ENCODE data around the gene CEP72. TPM values are rescaled to one million over a fixed set of nuclear protein-coding genes. Genes with fewer than 3 reads are reported as not detected.

The CEP72 gene
- total RNA-seq, 1 donor from 2014 or later = 10.9 TPM

DNA sequence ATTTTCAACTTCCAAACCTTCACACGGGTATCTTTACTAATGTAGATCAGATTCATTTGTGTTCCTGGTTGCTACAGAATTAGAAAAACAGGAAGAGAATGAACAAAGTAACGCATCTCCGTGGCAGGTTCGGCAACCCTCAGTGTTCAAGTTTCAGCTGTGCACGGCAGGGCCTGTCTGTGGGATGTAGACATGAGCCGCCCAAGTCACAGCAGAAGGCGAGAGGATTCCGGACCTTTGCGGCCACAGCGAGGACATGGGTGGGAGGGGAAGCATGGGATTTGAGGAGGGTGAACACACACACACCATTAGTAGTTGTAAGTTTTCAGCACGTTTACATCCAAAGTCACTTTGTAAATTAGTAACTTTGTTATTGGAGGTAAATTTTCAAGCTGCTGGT lies 31.7 kb upstream of the CEP72 start:
- DNase-seq (ENCODE audit: low spot score) = peak; percentile 32

GRCh38 chr5:581266-581665 lies 30.9 kb upstream of the CEP72 start:
- peak; percentile 12 for DNase-seq (ENCODE audit: low spot score)

DNA sequence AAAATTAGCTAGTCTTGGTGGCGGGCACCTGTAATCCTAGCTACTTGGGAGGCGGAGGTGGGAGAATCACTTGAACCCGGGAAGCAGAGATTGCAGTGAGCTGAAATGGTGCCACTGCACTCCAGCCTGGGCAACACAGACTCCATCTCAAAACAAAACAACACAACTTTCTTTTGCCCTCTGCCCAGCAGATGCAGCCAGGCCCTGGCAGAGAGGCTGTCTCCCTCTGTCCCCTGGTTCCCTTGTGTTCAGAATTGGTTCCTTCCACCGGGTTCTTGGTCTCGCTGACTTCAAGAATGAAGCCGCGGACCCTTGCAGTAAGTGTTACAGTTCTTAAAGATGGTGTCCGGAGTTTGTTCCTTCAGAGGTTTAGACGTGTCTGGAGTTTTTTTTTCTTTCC lies 30.2 kb upstream of the CEP72 start:
- DNase-seq (ENCODE audit: low spot score) = peak; percentile 15

- peak; percentile 20 for DNase-seq (ENCODE audit: low spot score)
Observed at GRCh38 chr5:582445-582844, 29.7 kb upstream of the CEP72 start.

DNA sequence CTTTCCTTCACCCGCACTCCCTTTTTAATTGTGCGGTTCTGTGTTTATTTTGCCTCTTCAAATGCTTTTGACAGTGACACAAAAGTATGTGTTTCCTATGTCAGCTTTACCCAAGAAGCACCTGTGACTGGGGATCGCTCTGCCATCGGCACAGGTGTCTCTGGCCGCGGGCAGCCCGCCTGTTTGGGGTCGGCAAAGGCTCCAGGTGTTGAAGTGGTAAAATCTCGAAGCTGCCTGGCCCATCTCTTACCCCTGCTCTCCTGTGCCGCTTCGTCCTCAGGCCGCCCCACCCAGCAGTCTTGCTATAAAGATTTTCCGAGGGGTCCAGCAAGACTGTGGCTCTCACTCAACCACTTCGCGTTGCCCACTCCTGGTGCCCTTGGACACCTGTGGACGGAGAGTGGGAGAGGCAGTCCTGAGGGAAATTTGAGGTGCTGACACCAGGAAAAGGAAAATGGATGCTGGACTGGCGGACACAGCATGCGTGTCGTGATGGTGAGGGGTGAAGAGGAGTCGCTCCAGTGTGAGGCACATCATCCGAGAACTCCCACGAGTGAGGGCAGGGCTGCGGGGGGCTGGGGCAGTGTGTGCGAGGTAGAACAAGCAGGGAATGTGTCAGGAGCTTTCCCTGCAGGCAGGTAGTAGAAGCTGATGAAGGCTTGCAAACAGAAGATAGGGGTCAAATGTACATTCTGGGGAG lies 29.1 kb upstream of the CEP72 start:
- DNase-seq (ENCODE audit: low spot score) = peak; percentile 35

DNA sequence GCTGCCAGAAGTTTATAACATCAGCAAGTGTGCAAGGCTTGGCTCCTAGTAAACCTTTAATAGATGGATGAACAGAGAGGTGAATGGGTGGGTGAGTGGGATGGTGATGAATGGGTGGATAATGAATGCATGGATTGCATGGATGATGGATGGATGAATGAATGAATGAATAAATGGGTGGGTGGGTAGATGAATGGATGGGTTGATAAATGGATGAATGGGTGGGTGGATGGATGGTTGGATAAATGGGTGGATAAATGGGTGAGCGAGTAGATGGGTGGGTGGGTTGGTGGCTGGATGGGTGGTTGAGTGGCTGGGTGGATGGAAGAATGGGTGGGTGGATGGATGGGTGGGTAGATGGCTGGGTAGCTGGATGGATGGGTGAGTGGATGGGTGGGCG lies 28.5 kb upstream of the CEP72 start:
- DNase-seq (ENCODE audit: low spot score) = no peak

- peak; percentile 37 for DNase-seq (ENCODE audit: low spot score)
Observed at GRCh38 chr5:584216-584615, 27.9 kb upstream of the CEP72 start.

GRCh38 chr5:584846-585245 lies 27.3 kb upstream of the CEP72 start:
- DNase-seq (ENCODE audit: low spot score) = peak; percentile 37

DNA sequence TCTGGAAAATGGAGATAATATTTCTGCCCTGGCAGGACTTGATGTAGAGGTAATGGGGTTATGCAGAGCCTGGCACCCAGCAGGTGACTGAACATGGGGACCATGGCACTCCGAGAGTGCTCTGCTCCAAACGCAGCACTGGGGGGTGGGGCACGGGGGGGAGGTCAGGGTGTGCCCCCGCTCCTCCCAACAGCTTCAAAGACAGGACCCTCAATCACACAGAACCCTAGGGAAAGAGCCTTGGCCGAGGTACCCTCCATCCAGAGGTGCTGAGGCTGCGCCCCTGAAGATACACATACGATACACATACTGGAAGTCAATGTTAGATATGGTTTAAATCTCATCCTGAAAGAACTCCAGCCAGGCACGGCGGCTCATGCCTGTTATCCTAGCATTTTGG lies 26.6 kb upstream of the CEP72 start:
- no peak for DNase-seq (ENCODE audit: low spot score)

DNA sequence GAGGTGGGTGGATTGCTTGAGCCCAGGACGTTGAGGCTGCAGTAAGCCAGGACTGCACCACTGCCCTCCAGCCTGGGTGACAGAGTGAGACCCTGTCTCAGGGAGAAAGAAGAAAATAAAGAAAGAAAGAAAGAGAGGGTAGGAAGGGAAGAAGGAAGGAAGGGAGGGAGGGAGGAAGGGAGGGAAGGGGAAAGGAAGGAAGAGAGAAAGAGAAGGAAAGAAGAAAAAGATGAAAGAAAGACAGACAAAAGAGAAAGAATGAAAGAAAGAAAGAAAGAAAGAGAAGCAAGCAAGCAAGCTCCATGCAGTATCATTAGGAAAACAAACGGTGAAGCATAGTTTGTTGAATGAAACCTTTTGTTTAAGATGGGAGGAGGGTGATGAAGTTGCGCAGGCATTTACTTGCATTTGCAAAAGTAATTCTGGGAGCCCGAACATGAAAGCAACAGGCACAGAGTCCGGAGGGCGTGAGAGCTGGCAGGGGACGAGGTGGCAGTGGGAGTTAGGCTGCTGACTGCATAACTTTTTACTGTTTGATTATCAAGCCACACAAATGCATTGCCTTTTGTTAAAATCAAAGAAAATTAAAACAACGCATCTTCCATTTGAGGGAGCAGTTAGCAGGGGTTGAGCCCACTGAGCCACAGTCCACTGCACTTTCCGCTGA lies 26.0 kb upstream of the CEP72 start:
- peak; percentile 12 for DNase-seq (ENCODE audit: low spot score)

- peak; percentile 20 for DNase-seq (ENCODE audit: low spot score)
Observed at GRCh38 chr5:586751-587285, 25.3 kb upstream of the CEP72 start.

DNA sequence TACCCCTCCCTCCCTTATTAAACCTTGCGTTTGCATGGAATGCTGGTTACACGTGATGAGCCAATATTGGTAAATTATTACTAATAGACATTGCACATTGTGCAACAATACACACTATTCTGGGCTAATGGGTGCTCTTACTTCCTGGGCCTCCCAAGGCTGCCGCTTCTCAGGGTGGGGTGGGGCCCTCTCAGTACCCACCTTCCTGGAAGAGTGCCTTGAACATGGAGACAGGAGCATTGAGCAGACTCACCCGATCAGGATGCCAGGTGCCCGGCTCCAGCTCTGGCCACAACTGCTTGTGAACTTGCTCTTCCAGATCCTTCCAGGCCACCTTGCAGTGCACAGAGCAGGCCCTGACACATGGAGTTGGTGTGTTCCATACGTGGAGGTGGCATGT lies 24.7 kb upstream of the CEP72 start:
- peak; percentile 29 for DNase-seq (ENCODE audit: low spot score)

DNA sequence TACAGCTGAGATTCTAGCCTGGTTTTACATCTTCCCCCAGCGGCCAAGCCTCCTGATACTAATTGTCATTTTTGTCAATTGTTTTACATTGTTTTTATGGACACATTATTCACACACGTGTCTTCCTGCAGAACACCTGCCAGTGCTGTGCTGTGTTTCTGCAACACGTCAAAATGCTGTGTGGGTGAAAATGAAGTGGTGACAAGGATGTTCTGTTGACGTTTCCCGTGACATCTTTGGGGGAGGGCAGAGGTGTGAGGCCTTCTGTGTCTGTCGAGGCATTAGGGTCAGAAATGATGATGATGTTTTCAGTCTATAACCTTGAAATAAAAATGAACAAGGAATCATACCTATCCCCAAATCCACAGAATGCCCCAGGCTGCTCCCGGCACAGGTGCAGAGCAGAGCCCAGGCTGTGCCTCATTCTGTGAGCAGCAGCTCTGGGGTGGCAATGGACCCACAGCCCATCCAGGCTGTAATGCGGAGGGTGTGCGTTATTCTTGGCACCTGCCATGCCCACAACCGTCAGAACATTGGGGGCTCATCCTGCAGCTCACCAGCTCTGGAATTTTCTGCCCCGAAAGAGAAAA lies 23.6 kb upstream of the CEP72 start:
- DNase-seq (ENCODE audit: low spot score) = no peak

- peak; percentile 12 for DNase-seq (ENCODE audit: low spot score)
Observed at GRCh38 chr5:589173-589572, 23.0 kb upstream of the CEP72 start.

GRCh38 chr5:589588-589987 lies 22.6 kb upstream of the CEP72 start:
- peak; percentile 26 for DNase-seq (ENCODE audit: low spot score)

DNA sequence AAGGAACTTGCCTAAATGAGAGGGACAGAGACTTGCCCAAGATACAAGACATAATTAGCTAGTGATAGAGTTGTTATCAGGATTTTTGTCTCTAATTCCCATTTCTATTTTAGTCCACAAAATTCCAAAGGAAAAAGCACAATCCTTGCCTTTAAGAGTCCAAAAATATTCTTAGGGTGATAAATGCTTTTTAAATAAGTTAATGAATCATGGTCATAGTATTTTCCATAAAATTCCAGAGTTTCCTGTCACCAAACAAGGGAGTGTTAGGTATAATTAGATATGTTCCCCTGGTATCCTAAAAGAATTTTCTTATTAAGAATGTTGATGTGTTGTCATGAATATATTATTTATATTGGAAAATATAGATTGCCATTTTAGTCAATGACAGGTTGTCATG lies 21.8 kb upstream of the CEP72 start:
- DNase-seq (ENCODE audit: low spot score) = no peak

DNA sequence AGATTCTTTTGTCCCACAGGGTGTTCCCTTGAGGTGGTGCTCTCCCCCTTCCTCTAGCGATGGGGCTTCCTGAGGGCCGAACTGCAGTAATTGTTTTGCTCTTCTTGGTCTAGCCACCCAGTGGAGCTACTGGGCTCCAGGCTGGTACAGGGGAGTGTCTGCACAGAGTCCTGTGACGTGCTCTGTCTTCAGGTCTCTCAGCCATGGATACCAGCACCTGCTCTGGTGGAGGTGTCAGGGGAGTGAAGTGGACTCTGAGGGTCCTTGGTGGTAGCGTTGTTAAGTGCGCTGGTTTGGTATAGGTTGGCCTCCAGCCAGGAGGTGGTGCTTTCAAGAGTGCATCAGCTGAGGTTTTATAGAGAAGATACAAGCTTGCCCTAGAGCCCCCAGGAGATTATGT lies 20.4 kb upstream of the CEP72 start:
- DNase-seq (ENCODE audit: low spot score) = peak; percentile 7

DNA sequence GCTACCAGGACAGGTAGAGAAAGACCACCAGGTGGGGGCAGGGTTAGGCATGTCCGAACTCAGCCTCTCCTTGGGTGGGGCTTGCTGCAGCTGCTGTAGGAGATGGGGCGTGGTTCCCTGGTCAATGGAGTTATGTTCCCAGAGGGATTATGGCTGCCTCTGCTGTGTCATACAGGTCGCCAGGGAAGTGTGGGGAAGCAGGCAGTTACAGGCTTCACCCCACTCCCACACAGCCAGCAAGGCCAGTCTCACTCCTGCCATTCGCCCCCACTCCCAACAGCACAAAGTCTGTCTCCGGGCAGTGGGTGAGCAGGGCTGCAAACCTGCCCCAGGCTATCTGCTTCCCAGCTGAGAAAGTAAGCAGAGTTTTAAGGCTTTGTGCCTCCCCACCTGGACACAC lies 20.0 kb upstream of the CEP72 start:
- DNase-seq (ENCODE audit: low spot score) = peak; percentile 30

DNA sequence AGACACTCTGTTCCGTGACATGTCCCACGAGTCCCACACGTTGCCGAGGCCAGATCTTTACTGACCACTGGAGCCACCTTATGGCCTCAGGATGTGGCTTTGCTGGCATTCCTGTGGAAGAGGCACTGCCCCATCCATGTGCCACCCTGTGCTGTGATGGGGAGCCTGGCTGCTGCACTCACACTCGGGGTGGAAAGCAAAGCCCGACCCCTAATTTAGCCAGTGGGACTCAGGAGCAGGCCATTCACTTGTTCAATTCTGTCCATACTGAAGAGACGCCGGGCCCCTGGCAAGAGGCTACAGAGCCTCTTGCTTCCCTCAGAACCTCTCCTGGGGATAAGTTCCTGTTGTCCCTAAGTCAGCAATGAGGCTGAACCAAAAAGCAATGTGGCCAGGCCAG lies 18.6 kb upstream of the CEP72 start:
- peak; percentile 19 for DNase-seq (ENCODE audit: low spot score)

DNA sequence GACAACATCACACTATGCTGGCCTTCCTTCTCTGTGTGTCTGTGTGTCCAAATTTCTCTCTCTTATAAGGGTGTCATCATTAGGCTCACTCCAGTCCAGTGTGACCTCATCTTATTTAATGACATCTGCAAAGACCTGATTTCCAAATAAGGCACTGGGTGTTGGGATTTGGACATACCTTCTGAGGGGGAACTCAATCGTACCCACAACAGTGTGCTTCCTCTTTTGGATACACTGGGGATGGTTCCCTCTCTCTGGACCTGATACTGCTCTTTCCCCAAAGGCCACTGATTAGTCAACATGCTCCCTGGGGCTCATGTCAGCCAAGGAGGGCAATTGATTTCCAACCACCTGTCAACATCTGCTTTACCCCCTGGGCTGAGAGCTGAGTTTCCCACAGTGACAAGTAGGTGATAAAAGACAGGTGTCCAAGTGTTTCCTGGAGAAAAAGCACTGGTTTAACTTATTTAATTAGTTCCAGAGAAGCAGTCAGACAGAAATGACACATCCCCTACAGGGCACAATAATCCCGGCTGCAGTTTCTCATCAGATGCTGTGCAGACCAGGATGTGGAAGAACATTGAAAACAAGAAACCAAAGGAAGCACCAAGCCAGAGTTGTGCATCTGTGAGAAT lies 17.8 kb upstream of the CEP72 start:
- DNase-seq (ENCODE audit: low spot score) = no peak

GRCh38 chr5:595285-595875 lies 16.8 kb upstream of the CEP72 start:
- no peak for DNase-seq (ENCODE audit: low spot score)

Data from ureter (tissue), 1 donor.